Spinal cord (tissue), 10 donors: ENCODE results near the gene UROS. TPM values are rescaled to one million over a fixed set of nuclear protein-coding genes. Genes with fewer than 3 reads are reported as not detected.

Source experiments
- DNase-seq, 6 donors: peaks; one replicate each; pipeline versions ENCODE4 v3.0.0 to v3.0.0-alpha.2; 2013 to 2015; ENCODE audit warnings: low spot score in 6 of 6, low read depth in 4 of 6
- H3K27ac ChIP-seq: one replicate; pipeline ENCODE4 v1.5.1; 2013; ENCODE audit warnings: low read depth, low read length, control low read depth
- H3K27me3 ChIP-seq: one replicate; pipeline ENCODE4 v1.6.1; 2013; ENCODE audit warnings: low read length; ENCODE audit not compliant: control insufficient read depth, insufficient read depth
- H3K36me3 ChIP-seq: one replicate; pipeline ENCODE4 v1.6.1; 2013; ENCODE audit warnings: low read length; ENCODE audit not compliant: control insufficient read depth, insufficient read depth
- H3K4me1 ChIP-seq: one replicate; pipeline ENCODE4 v1.6.1; 2013; ENCODE audit warnings: low read length; ENCODE audit not compliant: control insufficient read depth, insufficient read depth
- H3K4me3 ChIP-seq: one replicate; pipeline ENCODE4 v1.5.1; 2013; ENCODE audit warnings: low read depth, low read length, control low read depth
- H3K9me3 ChIP-seq: one replicate; pipeline ENCODE4 v1.6.1; 2013; ENCODE audit warnings: low read length; ENCODE audit not compliant: control insufficient read depth, insufficient read depth
- WGBS: methylation state at CpG from one replicate; pipeline ENCODE4 v1.1.5; 2013; ENCODE audit warnings: missing lambda C conversion rate; ENCODE audit not compliant: insufficient coverage; 5-methylcytosine and 5-hydroxymethylcytosine counted together
- polyA plus RNA-seq, 2 donors: library from polyadenylated mRNA; unstranded; fragments of 120-200 nt; gene quantifications; one replicate each; pipeline ENCODE4 v1.2.1, GENCODE V29; 2013; ENCODE audit not compliant: insufficient read length in 2 of 2
- total RNA-seq, 2 donors: library from RNA; depleted of rRNA in 1 of 2; stranded (reverse); fragments of 120-200 nt in 1 of 2; fragments of >200 nt in 1 of 2; gene quantifications; one replicate each; pipeline versions ENCODE4 v1.2.3 to v1.2.4, GENCODE V29; 2013 to 2014
- donor health status: healthy.

UROS gene
- total and polyA plus RNA-seq, 4 donors: 61.9 to 88.6 (median 83.2) TPM

GRCh38 chr10:125772112-125772863, 50.8 kb downstream of the UROS start:
- no peaks in the 10 kb centered on the region for H3K27me3 ChIP-seq
- no peak overlapping the region for H3K4me3 ChIP-seq
- no peaks in the 10 kb centered on the region for H3K9me3 ChIP-seq
- no peak overlapping the region for H3K27ac ChIP-seq
- WGBS: 97% methylated on average over 17 of the region's 28 CpGs
- H3K36me3 ChIP-seq: peaks cover 19% of the 10 kb centered on the region
- DNase-seq: no peak
- peaks cover 11% of the 10 kb centered on the region for H3K4me1 ChIP-seq

- H3K9me3 ChIP-seq: no peaks in the 10 kb centered on the region
- WGBS: 98% methylated on average over 4 of the region's 5 CpGs
Observed at GRCh38 chr10:125770844-125771243, 52.2 kb downstream of the UROS start.

GRCh38 chr10:125769175-125769574, 53.9 kb downstream of the UROS start:
- H3K27me3 ChIP-seq: no peaks in the 10 kb centered on the region
- WGBS: 97% methylated on average over 12 of the region's 12 CpGs
- H3K9me3 ChIP-seq: no peaks in the 10 kb centered on the region
- no peak overlapping the region for H3K4me3 ChIP-seq
- H3K27ac ChIP-seq: peak overlapping the region; percentile 13
- H3K36me3 ChIP-seq: peaks cover 34% of the 10 kb centered on the region
- no peak for DNase-seq
- H3K4me1 ChIP-seq: peaks cover 3% of the 10 kb centered on the region

More at GRCh38 chr10:125770844-125771243, 52.2 kb downstream of the UROS start:
- Histone ChIP-seq H3K27me3 (no peaks in the 10 kb centered on the region), H3K27ac (no peak overlapping the region), H3K4me1 (peaks cover 10% of the 10 kb centered on the region), H3K36me3 (peaks cover 27% of the 10 kb centered on the region), H3K4me3 (no peak overlapping the region)
- DNase-seq: no peak

- Histone ChIP-seq H3K4me3 (no peak overlapping the region), H3K36me3 (peaks cover 32% of the 10 kb centered on the region), H3K27ac (peak overlapping the region; percentile 59), H3K9me3 (no peaks in the 10 kb centered on the region), H3K27me3 (no peaks in the 10 kb centered on the region), H3K4me1 (peaks cover 3% of the 10 kb centered on the region)
- peak; percentile 6 to 74 (median 16) for DNase-seq
- 44% methylated on average over 1 of the region's 4 CpGs for WGBS
Observed at GRCh38 chr10:125768219-125768855, 54.7 kb downstream of the UROS start.

GRCh38 chr10:125766511-125766910, 56.5 kb downstream of the UROS start:
- Histone ChIP-seq H3K27ac (no peak overlapping the region), H3K27me3 (no peaks in the 10 kb centered on the region), H3K9me3 (no peaks in the 10 kb centered on the region), H3K4me3 (no peak overlapping the region), H3K4me1 (peaks cover 3% of the 10 kb centered on the region), H3K36me3 (peaks cover 34% of the 10 kb centered on the region)
- no peak for DNase-seq
- no CpG with 5 or more reads among the region's 4 CpGs for WGBS

- H3K27ac ChIP-seq: no peak overlapping the region
- H3K4me3 ChIP-seq: no peak overlapping the region
- H3K36me3 ChIP-seq: peaks cover 34% of the 10 kb centered on the region
- no peaks in the 10 kb centered on the region for H3K9me3 ChIP-seq
- peaks cover 3% of the 10 kb centered on the region for H3K4me1 ChIP-seq
- H3K27me3 ChIP-seq: no peaks in the 10 kb centered on the region
- WGBS: 100% methylated on average over 1 of the region's 2 CpGs
- no peak for DNase-seq
Observed at GRCh38 chr10:125765835-125766234, 57.2 kb downstream of the UROS start.

- 64% methylated on average over 19 of the region's 24 CpGs for WGBS
- Histone ChIP-seq H3K36me3 (peaks cover 45% of the 10 kb centered on the region), H3K9me3 (no peaks in the 10 kb centered on the region), H3K4me1 (no peaks in the 10 kb centered on the region), H3K27me3 (no peaks in the 10 kb centered on the region), H3K4me3 (no peak overlapping the region), H3K27ac (no peak overlapping the region)
- DNase-seq: peak in 1 of 6 donors; percentile 16
Observed at GRCh38 chr10:125762692-125763648, 60.1 kb downstream of the UROS start.

GRCh38 chr10:125761961-125762360, 61.1 kb downstream of the UROS start:
- no peaks in the 10 kb centered on the region for H3K27me3 ChIP-seq
- DNase-seq: no peak
- H3K4me3 ChIP-seq: no peak overlapping the region
- H3K27ac ChIP-seq: no peak overlapping the region
- H3K4me1 ChIP-seq: no peaks in the 10 kb centered on the region
- WGBS: 19% methylated on average over 1 of the region's 1 CpG
- no peaks in the 10 kb centered on the region for H3K9me3 ChIP-seq
- peaks cover 41% of the 10 kb centered on the region for H3K36me3 ChIP-seq

- H3K27me3 ChIP-seq: no peaks in the 10 kb centered on the region
- no peak overlapping the region for H3K4me3 ChIP-seq
- H3K4me1 ChIP-seq: no peaks in the 10 kb centered on the region
- H3K27ac ChIP-seq: no peak overlapping the region
- WGBS: 100% methylated on average over 1 of the region's 4 CpGs
- peaks cover 28% of the 10 kb centered on the region for H3K36me3 ChIP-seq
- DNase-seq: no peak
- H3K9me3 ChIP-seq: no peaks in the 10 kb centered on the region
Observed at GRCh38 chr10:125757742-125758141, 65.3 kb downstream of the UROS start.
